IMR-90 (cell line): ENCODE data around the gene KLHL30. TPM values are rescaled to one million over a fixed set of nuclear protein-coding genes. Genes with fewer than 3 reads are reported as not detected.

Source experiments
- ATAC-seq: fragments of 200-7000 bp; cut with Tn5 transposase; 2 replicates; pipeline ENCODE4 v1.9.1; 2020; ENCODE audit warnings: low read depth, mild to moderate bottlenecking, moderate library complexity
- BruUV-seq: library from RNA; stranded (reverse); fragments of 400-500 nt; replicated peaks from 2 replicates; lab custom pipeline; 2021; lab: Mats Ljungman, UMichigan
- CTCF ChIA-PET: fragments of 300-600 bp; formaldehyde crosslinking; extraction: SDS; loops from one replicate; lab custom pipeline; 2021; ENCODE audit warnings: antibody characterized with exemption; lab: Yijun Ruan, JAX
- POLR2A ChIA-PET: fragments of 300-600 bp; sonication (Branson Sonifier 250); formaldehyde crosslinking; loops from one replicate; lab custom pipeline; 2022; ENCODE audit warnings: antibody characterized with exemption; ENCODE audit not compliant: unreplicated experiment; lab: Charles Lee
- DNase-seq: peaks from one replicate; pipeline ENCODE4 v3.0.0; 2013
- H2AFZ ChIP-seq: replicated peaks from 2 replicates; pipeline ENCODE3; 2013; ENCODE audit warnings: low read length, mild to moderate bottlenecking; ENCODE audit not compliant: poor library complexity
- H2AK5ac ChIP-seq: 2 replicates; pipeline ENCODE4 v1.6.1; 2013; ENCODE audit warnings: low read depth, low read length, inconsistent platforms
- H2AK9ac ChIP-seq: replicated peaks from 2 replicates; pipeline ENCODE3; 2013; ENCODE audit warnings: mild to moderate bottlenecking, low read depth, low read length, moderate library complexity; ENCODE audit not compliant: poor library complexity
- H2BK120ac ChIP-seq: 2 replicates; pipeline ENCODE4 v1.6.1; 2013; ENCODE audit warnings: low read depth, low read length, inconsistent platforms
- H2BK15ac ChIP-seq: 3 replicates; pipeline ENCODE4 v1.6.1; 2013; ENCODE audit warnings: low read depth, low read length, inconsistent platforms
- H2BK20ac ChIP-seq: 2 replicates; pipeline ENCODE4 v1.6.1; 2013; ENCODE audit warnings: low read depth, mild to moderate bottlenecking, inconsistent platforms, low read length, moderate library complexity
- H2BK5ac ChIP-seq: 2 replicates; pipeline ENCODE4 v1.6.1; 2013; ENCODE audit warnings: mild to moderate bottlenecking, low read depth, low read length, inconsistent platforms; ENCODE audit not compliant: poor library complexity, severe bottlenecking
- H3K14ac ChIP-seq: replicated peaks from 2 replicates; pipeline ENCODE4 v1.6.1; 2013; ENCODE audit warnings: low read depth, low read length, inconsistent platforms
- H3K18ac ChIP-seq: 2 replicates; pipeline ENCODE4 v1.6.1; 2013; ENCODE audit warnings: low read depth, low read length, control low read depth
- H3K23ac ChIP-seq: 2 replicates; pipeline ENCODE4 v1.6.1; 2013; ENCODE audit warnings: low read depth, low read length, inconsistent platforms
- H3K27ac ChIP-seq: 2 replicates; pipeline ENCODE4 v1.5.1; 2013; ENCODE audit warnings: mild to moderate bottlenecking, control low read depth, low read length; ENCODE audit not compliant: insufficient read depth
- H3K27me3 ChIP-seq: 2 replicates; pipeline ENCODE4 v1.6.1; 2013; ENCODE audit warnings: low read length; ENCODE audit not compliant: control insufficient read depth, insufficient read depth
- H3K36me3 ChIP-seq: 2 replicates; pipeline ENCODE4 v1.6.1; 2013; ENCODE audit warnings: low read length, mixed read lengths; ENCODE audit not compliant: control insufficient read depth, insufficient read depth
- H3K4ac ChIP-seq: 2 replicates; pipeline ENCODE4 v1.6.1; 2013; ENCODE audit warnings: low read depth, low read length, inconsistent platforms
- H3K4me1 ChIP-seq: 2 replicates; pipeline ENCODE4 v1.6.1; 2013; ENCODE audit warnings: low read length, mixed read lengths; ENCODE audit not compliant: control insufficient read depth, insufficient read depth
- H3K4me2 ChIP-seq: 2 replicates; pipeline ENCODE4 v1.6.1; 2013; ENCODE audit warnings: low read depth, mild to moderate bottlenecking, control low read depth, low read length, moderate library complexity
- H3K4me3 ChIP-seq: 2 replicates; pipeline ENCODE4 v1.5.1; 2013; ENCODE audit warnings: low read depth, mild to moderate bottlenecking, control low read depth, low read length, moderate library complexity; ENCODE audit not compliant: insufficient read depth
- H3K56ac ChIP-seq: 2 replicates; pipeline ENCODE4 v1.6.1; 2013; ENCODE audit warnings: low read length, inconsistent platforms; ENCODE audit not compliant: insufficient read depth; ENCODE audit errors: extremely low read depth
- H3K79me1 ChIP-seq, 2 experiments: 2 replicates each; pipeline ENCODE4 v1.6.1; 2013; ENCODE audit warnings: low read length in 2 of 2, inconsistent platforms in 1 of 2, low read depth in 1 of 2
- H3K9ac ChIP-seq: 2 replicates; pipeline ENCODE4 v1.6.1; 2013; ENCODE audit warnings: low read depth, low read length, control low read depth
- H3K9me1 ChIP-seq: 2 replicates; pipeline ENCODE4 v1.6.1; 2013; ENCODE audit warnings: low read length, inconsistent platforms; ENCODE audit not compliant: insufficient read depth
- H3K9me3 ChIP-seq: 2 replicates; pipeline ENCODE4 v1.6.1; 2013; ENCODE audit warnings: low read length; ENCODE audit not compliant: control insufficient read depth, insufficient read depth
- H4K20me1 ChIP-seq: 2 replicates; pipeline ENCODE4 v1.6.1; 2013; ENCODE audit warnings: low read length, inconsistent platforms; ENCODE audit not compliant: insufficient read depth
- H4K5ac ChIP-seq: 2 replicates; pipeline ENCODE4 v1.6.1; 2013; ENCODE audit warnings: mild to moderate bottlenecking, low read depth, low read length, control low read depth
- H4K8ac ChIP-seq, 2 experiments: 2 replicates each; pipeline ENCODE4 v1.6.1; 2013; ENCODE audit warnings: low read depth in 2 of 2, low read length in 2 of 2, control low read depth in 1 of 2, inconsistent platforms in 1 of 2
- H4K91ac ChIP-seq: 2 replicates; pipeline ENCODE4 v1.6.1; 2013; ENCODE audit warnings: low read depth, low read length, inconsistent platforms; ENCODE audit not compliant: insufficient read depth
- MXI1 ChIP-seq: IDR thresholded peaks from 2 replicates; pipeline ENCODE4 v1.6.1; 2012; ENCODE audit warnings: low read depth, mild to moderate bottlenecking, low read length, moderate library complexity, borderline replicate concordance
- RAD21 ChIP-seq: IDR thresholded peaks from 2 replicates; pipeline ENCODE4 v1.6.1; 2012; ENCODE audit warnings: low read length, improper control_type of control experiment
- RFX5 ChIP-seq: IDR thresholded peaks from 2 replicates; pipeline ENCODE4 v1.8.0; 2012; ENCODE audit warnings: low read depth, mild to moderate bottlenecking, low read length, moderate library complexity
- SMC3 ChIP-seq: fragments of 150-350 bp; IDR thresholded peaks from 2 replicates; pipeline ENCODE4 v1.6.1; 2016; ENCODE audit warnings: low read depth, mild to moderate bottlenecking, antibody characterized with exemption, low read length, moderate library complexity
- WGBS, 2 experiments: methylation state at CpG; one replicate each; pipeline versions ENCODE4 v1.1.5 to v1.1.7; 2013; ENCODE audit warnings: missing lambda C conversion rate in 2 of 2; ENCODE audit not compliant: insufficient read length in 1 of 2; ENCODE audit errors: extremely low coverage in 2 of 2; 5-methylcytosine and 5-hydroxymethylcytosine counted together
- dilution Hi-C: fragments of 300-500 bp; cut with HindIII; formaldehyde crosslinking; loops from one replicate; pipeline ENCODE4 v1.14.3; 2018; ENCODE audit warnings: low sequenced_read_pairs; ENCODE audit not compliant: unreplicated experiment
- in situ Hi-C: fragments of 300-500 bp; cut with MboI; formaldehyde crosslinking; loops from 3 replicates; pipeline ENCODE4 v1.14.3; 2019; ENCODE audit warnings: low sequenced_read_pairs, inconsistent platforms, mixed read lengths
- intact Hi-C: fragments of 100-400 bp; cut with micrococcal nuclease; formaldehyde crosslinking; loops from 2 replicates; pipeline ENCODE4 v1.10.0; 2022
- polyA plus RNA-seq, 3 experiments: library from polyadenylated mRNA; depleted of rRNA; stranded (reverse); fragments of >200 nt; gene quantifications; 2 replicates each; pipeline ENCODE4 v1.2.3, GENCODE V29; 2012; ENCODE audit warnings: low replicate concordance in 1 of 3
- total RNA-seq: library from RNA; depleted of rRNA; stranded (reverse); fragments of >200 nt; gene quantifications from 2 replicates; pipeline ENCODE4 v1.2.3, GENCODE V29; 2012
- TF ChIP-seq, protein P1 (sequence below): conservative IDR thresholded peaks from 2 replicates; pipeline ENCODE4 v1.5.1; 2012; ENCODE audit warnings: mild to moderate bottlenecking, low read depth, low read length, improper control_type of control experiment
- TF ChIP-seq, protein P2 (sequence below): fragments of 150-350 bp; IDR thresholded peaks from 2 replicates; pipeline ENCODE4 v1.6.1; 2016; ENCODE audit warnings: low read depth, mild to moderate bottlenecking, low read length, moderate library complexity, borderline replicate concordance

Gene KLHL30
- total and polyA plus RNA-seq, 2 of the 4 experiments (the other 2 are of a cell fraction): under 0.01 to 0.03 TPM

DNA sequence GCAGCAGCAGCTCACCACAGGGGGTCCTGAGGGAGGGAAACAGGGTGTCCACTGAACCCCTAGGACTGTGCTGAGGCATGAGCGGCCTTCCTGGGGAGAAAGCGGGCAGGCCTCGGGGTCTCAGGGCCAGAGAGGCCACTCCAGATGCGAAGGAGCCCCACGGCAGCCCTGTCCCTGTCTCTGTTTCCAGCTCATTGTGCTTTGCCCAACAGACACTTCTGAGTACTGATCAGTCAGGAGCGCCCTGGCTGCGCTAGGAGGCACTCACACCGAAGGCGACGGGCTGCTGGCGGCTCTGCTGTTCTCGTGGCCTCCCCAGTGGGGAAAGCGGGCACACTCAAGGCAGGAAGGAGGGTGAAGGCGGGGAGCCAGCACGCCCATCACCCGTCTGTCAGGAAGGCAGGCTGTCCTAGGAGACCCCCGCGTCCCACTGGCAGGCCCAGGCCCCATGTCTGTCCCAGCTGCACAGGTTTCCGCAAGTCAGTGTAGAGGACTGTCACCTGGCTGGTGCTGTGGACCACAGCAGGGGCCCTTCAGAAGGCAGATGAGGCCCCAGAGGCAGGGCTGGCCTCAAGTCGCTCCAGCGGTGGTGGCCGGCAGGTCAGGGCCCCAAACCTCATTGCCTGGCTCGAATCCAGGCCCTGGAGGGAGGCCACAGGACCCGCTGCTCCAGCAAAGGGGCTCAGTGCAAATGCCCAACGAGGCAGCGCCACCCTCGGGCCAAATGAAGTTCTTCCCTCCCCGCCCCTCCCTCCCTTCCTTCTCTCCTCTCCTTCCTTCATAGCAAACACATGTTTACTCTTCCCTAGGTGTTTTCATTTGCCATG lies 31.6 kb upstream of the KLHL30 start:
- Histone ChIP-seq H3K27ac (no peak overlapping the region), H3K9me1 (no peaks in the 10 kb centered on the region), H3K4me3 (no peak overlapping the region), H2BK120ac (no peak overlapping the region), H3K36me3 (no peaks in the 10 kb centered on the region), H3K27me3 (no peaks in the 10 kb centered on the region; the same call in 1 of the 2 replicates), H3K14ac (no peak overlapping the region), H4K8ac (no peak overlapping the region), H4K91ac (no peak overlapping the region), H4K20me1 (no peaks in the 10 kb centered on the region), H2BK20ac (no peak overlapping the region), H4K5ac (no peak overlapping the region), H2BK15ac (no peak overlapping the region), H3K9ac (no peak overlapping the region), H3K18ac (no peak overlapping the region), H2AFZ (peak overlapping the region; percentile 23), H3K23ac (no peak overlapping the region), H3K79me1 (no peaks in the 10 kb centered on the region), H2AK9ac (peak overlapping the region; percentile 55), H3K4me1 (no peaks in the 10 kb centered on the region), H3K56ac (no peak overlapping the region), H2BK5ac (no peak overlapping the region), H3K4ac (no peak overlapping the region), H3K4me2 (no peak overlapping the region), H3K9me3 (peaks cover 3% of the 10 kb centered on the region; the same call in 1 of the 2 replicates), H2AK5ac (no peak overlapping the region)
- 0 out of 2 replicates have a peak, but pooled peaks have one; percentile 8 for TF ChIP-seq SMC3
- no peak for TF ChIP-seq MXI1
- no peak for TF ChIP-seq RFX5
- TF ChIP-seq RAD21: peak; percentile 32
- TF ChIP-seq, protein P1, sequence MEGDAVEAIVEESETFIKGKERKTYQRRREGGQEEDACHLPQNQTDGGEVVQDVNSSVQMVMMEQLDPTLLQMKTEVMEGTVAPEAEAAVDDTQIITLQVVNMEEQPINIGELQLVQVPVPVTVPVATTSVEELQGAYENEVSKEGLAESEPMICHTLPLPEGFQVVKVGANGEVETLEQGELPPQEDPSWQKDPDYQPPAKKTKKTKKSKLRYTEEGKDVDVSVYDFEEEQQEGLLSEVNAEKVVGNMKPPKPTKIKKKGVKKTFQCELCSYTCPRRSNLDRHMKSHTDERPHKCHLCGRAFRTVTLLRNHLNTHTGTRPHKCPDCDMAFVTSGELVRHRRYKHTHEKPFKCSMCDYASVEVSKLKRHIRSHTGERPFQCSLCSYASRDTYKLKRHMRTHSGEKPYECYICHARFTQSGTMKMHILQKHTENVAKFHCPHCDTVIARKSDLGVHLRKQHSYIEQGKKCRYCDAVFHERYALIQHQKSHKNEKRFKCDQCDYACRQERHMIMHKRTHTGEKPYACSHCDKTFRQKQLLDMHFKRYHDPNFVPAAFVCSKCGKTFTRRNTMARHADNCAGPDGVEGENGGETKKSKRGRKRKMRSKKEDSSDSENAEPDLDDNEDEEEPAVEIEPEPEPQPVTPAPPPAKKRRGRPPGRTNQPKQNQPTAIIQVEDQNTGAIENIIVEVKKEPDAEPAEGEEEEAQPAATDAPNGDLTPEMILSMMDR: 0 out of 2 replicates have a peak, but pooled peaks have one; percentile 16
- TF ChIP-seq, protein P2, sequence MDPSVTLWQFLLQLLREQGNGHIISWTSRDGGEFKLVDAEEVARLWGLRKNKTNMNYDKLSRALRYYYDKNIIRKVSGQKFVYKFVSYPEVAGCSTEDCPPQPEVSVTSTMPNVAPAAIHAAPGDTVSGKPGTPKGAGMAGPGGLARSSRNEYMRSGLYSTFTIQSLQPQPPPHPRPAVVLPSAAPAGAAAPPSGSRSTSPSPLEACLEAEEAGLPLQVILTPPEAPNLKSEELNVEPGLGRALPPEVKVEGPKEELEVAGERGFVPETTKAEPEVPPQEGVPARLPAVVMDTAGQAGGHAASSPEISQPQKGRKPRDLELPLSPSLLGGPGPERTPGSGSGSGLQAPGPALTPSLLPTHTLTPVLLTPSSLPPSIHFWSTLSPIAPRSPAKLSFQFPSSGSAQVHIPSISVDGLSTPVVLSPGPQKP: no peak
- dilution Hi-C loops: no loop called here
- in situ Hi-C loops: no loop called here
- 90% methylated on average over 6 of the region's 28 CpGs; no CpG with 5 or more reads in 1 of the 2 experiments for WGBS, 2 experiments
- BruUV-seq: no TSS peak
- intact Hi-C loops: loop anchor here (2.0 kb wide), 1 partner anchor 248 kb away; the partner anchor contains the start of gene RAMP1
- POLR2A ChIA-PET: no interaction called here
- no peak for DNase-seq
- CTCF ChIA-PET: no interaction called here
- no peak for ATAC-seq
